Measurements from ENCODE around the gene SYT2. TPM values are rescaled to one million over a fixed set of nuclear protein-coding genes. Genes with fewer than 3 reads are reported as not detected.

SYT2 gene
- total and polyA plus RNA-seq, 9 of the 15 experiments (the other 6 are each of a cell fraction or from before 2014, with no cell fraction given), result not detected

DNA sequence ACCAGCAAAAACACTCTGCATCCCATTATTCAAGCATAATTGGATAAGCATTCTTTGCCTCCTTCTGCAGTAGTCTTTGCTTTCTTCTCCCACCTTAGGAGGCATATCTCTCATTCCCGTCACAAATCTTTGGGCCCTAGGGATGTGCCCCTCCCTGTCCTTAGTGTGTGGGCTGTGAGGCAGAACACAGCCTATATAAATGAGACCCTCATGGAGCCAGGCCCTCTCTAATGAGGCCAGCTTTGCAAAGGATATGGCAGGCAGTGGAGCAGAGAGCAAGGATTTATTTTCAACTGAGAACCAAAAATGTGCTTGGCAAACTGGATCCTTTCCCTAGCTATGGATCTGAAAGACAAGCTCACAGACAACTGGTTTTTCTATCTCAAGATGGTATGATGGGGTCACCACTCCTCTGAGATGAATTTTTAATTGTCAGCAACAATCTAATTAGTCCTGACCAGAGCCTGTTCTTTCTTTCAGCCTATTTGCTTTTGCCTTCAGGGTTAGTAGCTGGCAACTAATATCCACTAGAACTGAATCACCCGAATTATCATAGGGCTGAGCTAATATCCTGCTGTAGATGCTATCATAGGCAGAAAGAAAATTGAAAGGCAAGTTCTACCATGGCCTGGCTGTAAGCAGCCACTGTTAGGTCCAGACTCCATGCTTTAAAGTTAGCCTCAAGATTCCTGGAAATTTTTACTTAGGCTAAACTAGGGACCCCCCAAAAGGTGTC lies 134.2 kb downstream of the SYT2 start (continued):
- TF ChIP-seq, protein P1, sequence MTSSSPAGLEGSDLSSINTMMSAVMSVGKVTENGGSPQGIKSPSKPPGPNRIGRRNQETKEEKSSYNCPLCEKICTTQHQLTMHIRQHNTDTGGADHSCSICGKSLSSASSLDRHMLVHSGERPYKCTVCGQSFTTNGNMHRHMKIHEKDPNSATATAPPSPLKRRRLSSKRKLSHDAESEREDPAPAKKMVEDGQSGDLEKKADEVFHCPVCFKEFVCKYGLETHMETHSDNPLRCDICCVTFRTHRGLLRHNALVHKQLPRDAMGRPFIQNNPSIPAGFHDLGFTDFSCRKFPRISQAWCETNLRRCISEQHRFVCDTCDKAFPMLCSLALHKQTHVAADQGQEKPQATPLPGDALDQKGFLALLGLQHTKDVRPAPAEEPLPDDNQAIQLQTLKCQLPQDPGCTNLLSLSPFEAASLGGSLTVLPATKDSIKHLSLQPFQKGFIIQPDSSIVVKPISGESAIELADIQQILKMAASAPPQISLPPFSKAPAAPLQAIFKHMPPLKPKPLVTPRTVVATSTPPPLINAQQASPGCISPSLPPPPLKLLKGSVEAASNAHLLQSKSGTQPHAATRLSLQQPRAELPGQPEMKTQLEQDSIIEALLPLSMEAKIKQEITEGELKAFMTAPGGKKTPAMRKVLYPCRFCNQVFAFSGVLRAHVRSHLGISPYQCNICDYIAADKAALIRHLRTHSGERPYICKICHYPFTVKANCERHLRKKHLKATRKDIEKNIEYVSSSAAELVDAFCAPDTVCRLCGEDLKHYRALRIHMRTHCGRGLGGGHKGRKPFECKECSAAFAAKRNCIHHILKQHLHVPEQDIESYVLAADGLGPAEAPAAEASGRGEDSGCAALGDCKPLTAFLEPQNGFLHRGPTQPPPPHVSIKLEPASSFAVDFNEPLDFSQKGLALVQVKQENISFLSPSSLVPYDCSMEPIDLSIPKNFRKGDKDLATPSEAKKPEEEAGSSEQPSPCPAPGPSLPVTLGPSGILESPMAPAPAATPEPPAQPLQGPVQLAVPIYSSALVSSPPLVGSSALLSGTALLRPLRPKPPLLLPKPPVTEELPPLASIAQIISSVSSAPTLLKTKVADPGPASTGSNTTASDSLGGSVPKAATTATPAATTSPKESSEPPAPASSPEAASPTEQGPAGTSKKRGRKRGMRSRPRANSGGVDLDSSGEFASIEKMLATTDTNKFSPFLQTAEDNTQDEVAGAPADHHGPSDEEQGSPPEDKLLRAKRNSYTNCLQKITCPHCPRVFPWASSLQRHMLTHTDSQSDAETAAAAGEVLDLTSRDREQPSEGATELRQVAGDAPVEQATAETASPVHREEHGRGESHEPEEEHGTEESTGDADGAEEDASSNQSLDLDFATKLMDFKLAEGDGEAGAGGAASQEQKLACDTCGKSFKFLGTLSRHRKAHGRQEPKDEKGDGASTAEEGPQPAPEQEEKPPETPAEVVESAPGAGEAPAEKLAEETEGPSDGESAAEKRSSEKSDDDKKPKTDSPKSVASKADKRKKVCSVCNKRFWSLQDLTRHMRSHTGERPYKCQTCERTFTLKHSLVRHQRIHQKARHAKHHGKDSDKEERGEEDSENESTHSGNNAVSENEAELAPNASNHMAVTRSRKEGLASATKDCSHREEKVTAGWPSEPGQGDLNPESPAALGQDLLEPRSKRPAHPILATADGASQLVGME (CRISPR knock-in tag; IDR thresholded peaks at IDR 0.05), result no peak
- no peak for TF ChIP-seq GTF2E2 (tag; IDR thresholded peaks at IDR 0.05)
- TF ChIP-seq, protein P2, sequence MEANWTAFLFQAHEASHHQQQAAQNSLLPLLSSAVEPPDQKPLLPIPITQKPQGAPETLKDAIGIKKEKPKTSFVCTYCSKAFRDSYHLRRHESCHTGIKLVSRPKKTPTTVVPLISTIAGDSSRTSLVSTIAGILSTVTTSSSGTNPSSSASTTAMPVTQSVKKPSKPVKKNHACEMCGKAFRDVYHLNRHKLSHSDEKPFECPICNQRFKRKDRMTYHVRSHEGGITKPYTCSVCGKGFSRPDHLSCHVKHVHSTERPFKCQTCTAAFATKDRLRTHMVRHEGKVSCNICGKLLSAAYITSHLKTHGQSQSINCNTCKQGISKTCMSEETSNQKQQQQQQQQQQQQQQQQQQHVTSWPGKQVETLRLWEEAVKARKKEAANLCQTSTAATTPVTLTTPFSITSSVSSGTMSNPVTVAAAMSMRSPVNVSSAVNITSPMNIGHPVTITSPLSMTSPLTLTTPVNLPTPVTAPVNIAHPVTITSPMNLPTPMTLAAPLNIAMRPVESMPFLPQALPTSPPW (CRISPR knock-in tag; IDR thresholded peaks at IDR 0.05), result no peak
- no peak for TF ChIP-seq MEIS2 (IDR thresholded peaks at IDR 0.05; ENCODE audit: partially characterized antibody)
- TF ChIP-seq TBL1XR1 (IDR thresholded peaks at IDR 0.05; ENCODE audit: low read length in 2 of 2), result no peak
